ENCODE measurements around the gene HSPA1B.
A peak's percentile ranks its signal among the peaks of the same experiment; 100 is the strongest.
"Not testable (repeated sequence)": the region's sequence is repeated elsewhere in the genome, so short reads cannot be mapped to it uniquely, and the experiment has no call there.

HSPA1B gene

GRCh38 chr6:31830886-31831335 is 3.4 kb downstream of the HSPA1B start:
- Histone ChIP-seq H3K9ac (ENCODE audit: low read depth, low read length) (peak overlapping the region; percentile 89; the same call in 1 of the 2 replicates), H3K9me3 (ENCODE audit: control insufficient read depth, insufficient read depth, low read length) (no peaks in the 10 kb centered on the region), H3K4me1 (ENCODE audit: insufficient read depth, low read length) (no peaks in the 10 kb centered on the region; the same call in 1 of the 2 replicates), H3K36me3 (ENCODE audit: insufficient read depth, low read length) (peaks cover 2% of the 10 kb centered on the region; the same call in 1 of the 2 replicates)

DNA sequence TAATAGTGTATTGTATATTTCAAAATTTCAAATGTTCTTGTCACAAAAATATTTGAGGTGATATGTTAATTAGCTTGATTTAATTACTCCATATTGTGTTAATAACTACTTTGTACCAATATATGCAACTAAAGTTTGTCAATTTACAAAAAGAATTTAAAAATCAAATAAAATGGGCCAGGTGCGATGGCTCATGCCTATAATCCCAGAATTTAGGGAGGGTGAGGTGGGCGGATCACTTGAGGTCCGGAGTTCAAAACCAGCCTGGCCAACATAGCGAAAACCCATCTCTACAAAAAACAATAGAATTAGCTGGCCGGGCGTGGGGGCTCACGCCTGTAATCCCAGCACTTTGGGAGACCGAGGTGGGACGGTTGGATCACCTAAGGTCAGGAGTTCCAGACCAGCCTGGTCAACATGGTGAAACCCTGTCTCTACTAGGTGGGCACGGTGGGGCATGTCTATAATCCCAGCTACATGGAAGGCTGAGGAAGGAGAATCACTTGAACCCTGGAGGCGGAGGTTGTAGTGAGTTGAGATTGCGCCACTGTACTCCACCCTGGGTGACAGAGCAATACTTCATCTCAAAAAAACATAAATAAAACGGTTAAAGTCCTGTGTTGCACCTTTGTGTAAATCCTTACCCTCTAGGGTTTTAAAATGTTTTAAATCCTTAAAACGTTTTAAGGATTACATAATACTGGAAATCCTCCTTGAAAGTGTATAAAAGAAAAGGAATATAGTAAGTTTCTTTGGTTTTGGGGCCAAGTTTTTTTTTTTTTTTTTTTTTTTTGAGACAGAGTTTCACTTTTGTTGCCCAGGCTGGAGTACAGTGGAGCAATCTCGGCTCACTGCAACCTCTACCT is 4.0 kb downstream of the HSPA1B start:
- Histone ChIP-seq H3K4me1 (ENCODE audit: insufficient read depth, low read length) (peaks cover 5% of the 10 kb centered on the region; the same call in 1 of the 2 replicates), H3K36me3 (ENCODE audit: insufficient read depth, low read length) (peaks cover 7% of the 10 kb centered on the region; the same call in 1 of the 2 replicates), H3K9me3 (ENCODE audit: control insufficient read depth, insufficient read depth, low read length) (no peaks in the 10 kb centered on the region), H3K9ac (ENCODE audit: low read depth, low read length) (no peak overlapping the region; the same call in 1 of the 2 replicates)

- H3K4me1 ChIP-seq (ENCODE audit: insufficient read depth, low read length): peaks cover 17% of the 10 kb centered on the region
- no peaks in the 10 kb centered on the region for H3K9me3 ChIP-seq (ENCODE audit: control insufficient read depth, insufficient read depth, low read length)
- peaks cover 37% of the 10 kb centered on the region for H3K36me3 ChIP-seq (ENCODE audit: insufficient read depth, low read length)
- H3K9ac ChIP-seq (ENCODE audit: low read depth, low read length): peak overlapping the region; percentile 100
These were observed 7.1 kb downstream of the HSPA1B start for GRCh38 chr6:31834367-31835250.

DNA sequence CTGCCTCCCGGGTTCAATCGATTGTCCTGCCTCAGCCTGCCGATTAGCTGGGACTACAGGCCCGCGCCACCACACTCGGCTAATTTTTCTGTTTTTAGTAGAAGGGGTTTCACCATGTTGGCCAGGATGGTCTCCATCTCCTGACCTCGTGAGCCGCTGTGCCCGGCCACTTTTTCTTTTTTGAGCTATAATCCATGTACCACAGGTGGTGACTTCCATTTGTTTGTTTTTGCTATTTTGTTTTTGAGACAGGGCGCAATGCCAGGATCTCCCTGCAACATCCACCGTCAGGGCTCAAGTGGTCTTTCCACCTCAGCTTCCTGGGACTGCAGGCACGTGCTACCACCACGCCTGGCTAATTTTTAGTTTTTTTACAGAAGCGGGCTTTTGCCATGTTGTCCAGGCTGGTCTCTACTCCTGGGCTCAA is 8.5 kb downstream of the HSPA1B start:
- peak overlapping the region; percentile 100 for H3K9ac ChIP-seq (ENCODE audit: low read depth, low read length)
- H3K36me3 ChIP-seq (ENCODE audit: insufficient read depth, low read length): peaks cover 48% of the 10 kb centered on the region
- H3K9me3 ChIP-seq (ENCODE audit: control insufficient read depth, insufficient read depth, low read length): no peaks in the 10 kb centered on the region
- H3K4me1 ChIP-seq (ENCODE audit: insufficient read depth, low read length): peaks cover 17% of the 10 kb centered on the region

DNA sequence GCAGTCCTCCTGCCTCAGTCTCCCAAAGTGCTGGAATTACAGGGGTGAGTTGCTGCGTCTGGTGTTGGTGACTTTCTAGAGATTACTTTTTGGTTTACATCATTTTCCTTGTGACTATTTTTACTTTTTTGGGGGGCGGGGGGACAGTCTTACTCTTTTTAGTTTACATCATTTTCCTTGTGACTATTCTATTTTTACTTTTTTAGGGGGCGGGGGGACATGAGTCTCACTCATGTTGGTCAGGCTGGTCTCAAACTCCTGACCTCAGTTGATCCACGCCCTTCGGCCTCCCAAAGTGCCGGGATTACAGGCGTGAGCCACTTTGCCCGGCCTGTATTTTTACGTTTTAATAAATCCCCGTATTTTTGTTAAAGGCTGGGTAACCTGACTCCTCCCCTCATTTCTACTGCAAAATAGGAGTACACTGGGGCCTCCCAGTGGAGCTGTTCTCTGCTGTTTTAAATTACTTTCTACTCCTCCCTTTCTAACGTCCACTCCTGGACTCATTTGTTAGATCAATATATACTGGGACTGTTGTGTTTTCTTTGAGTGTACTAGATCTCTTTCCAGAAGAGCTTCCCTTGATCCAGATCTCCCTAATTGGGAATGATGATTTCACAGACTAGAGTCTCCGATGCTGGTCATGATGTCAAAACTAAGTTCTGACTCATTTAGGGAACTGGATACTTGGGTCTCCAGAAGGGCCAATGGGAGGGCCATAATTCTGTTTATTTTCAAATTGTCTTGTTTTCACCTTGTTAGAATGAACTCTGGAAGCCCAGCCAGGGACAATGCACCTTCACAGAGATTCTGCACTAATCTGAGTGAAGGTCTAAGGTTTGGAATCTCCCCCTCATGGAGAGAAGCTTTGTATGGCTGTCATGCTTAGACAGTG is 9.2 kb downstream of the HSPA1B start:
- H3K36me3 ChIP-seq (ENCODE audit: insufficient read depth, low read length): peaks cover 48% of the 10 kb centered on the region

DNA sequence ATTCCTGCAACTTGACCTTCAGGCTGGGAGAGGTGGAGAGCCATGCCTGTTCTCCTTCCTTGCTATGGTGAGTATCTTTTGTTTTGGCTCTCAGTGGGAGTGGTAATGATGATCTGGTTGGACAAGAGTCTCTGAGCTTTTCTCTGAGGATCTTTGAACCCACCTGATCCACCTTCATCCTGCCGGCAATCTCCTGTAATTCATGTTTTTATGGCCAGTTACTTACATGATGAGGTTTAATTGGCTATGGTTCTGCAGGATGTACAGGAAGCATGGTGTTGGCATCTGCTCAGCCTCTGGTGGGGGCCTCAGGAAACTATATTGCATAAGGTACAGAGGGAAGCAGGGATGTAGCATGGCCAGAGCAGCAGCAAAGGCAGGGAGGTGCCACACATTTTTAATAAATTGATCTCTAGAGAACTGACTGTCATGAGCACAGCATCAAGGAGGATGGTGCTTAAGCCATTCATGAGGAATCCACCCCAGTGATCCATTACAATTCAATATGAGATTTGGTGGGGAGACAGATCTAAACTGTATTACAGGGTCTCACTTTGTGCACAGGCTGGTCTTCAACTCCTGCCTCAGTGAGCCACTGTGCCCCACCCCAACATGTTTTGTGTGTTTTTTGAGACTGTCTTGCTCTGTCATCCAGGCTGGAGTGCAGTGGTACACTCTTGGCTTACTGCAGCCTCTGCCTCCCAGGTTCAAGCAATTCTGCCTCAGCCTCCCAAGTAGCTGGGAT is 10.0 kb downstream of the HSPA1B start:
- H3K4me1 ChIP-seq (ENCODE audit: insufficient read depth, low read length): peaks cover 17% of the 10 kb centered on the region
- peaks cover 48% of the 10 kb centered on the region for H3K36me3 ChIP-seq (ENCODE audit: insufficient read depth, low read length)
- H3K9ac ChIP-seq (ENCODE audit: low read depth, low read length): peak overlapping the region; percentile 100; the same call in 1 of the 2 replicates
- H3K9me3 ChIP-seq (ENCODE audit: control insufficient read depth, insufficient read depth, low read length): no peaks in the 10 kb centered on the region

More for the DNA sequence above, 9.2 kb downstream of the HSPA1B start:
- Histone ChIP-seq H3K9ac (ENCODE audit: low read depth, low read length) (peak overlapping the region; percentile 100), H3K4me1 (ENCODE audit: insufficient read depth, low read length) (peaks cover 17% of the 10 kb centered on the region), H3K9me3 (ENCODE audit: control insufficient read depth, insufficient read depth, low read length) (no peaks in the 10 kb centered on the region)

GRCh38 chr6:31838114-31838553 is 10.6 kb downstream of the HSPA1B start:
- not testable (repeated sequence) for H3K9ac ChIP-seq (ENCODE audit: low read depth, low read length); H3K9me3 ChIP-seq (ENCODE audit: control insufficient read depth, insufficient read depth, low read length)
- Histone ChIP-seq H3K36me3 (ENCODE audit: insufficient read depth, low read length) (peaks cover 48% of the 10 kb centered on the region), H3K4me1 (ENCODE audit: insufficient read depth, low read length) (peaks cover 17% of the 10 kb centered on the region)

DNA sequence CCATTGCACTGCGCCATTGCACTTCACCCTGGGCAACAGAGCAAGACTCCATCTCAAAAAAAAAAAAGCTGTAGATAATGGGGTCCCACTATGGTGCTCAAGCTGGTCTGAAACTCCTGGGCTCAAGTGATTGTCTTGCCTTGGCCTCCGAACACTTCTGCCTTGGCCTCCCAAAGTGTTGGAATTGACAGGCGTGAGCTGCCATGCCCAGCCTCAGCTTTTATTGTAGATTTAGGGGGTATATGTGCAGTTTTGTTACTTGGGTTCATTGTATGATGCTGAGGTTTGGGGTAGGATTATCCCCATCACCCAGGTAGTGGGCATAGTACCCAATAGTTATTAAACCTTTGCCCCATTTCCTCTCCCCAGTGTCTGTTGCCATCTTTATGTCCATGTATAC is 11.4 kb downstream of the HSPA1B start:
- H3K36me3 ChIP-seq (ENCODE audit: insufficient read depth, low read length): peaks cover 48% of the 10 kb centered on the region
- no peaks in the 10 kb centered on the region for H3K9me3 ChIP-seq (ENCODE audit: control insufficient read depth, insufficient read depth, low read length)
- H3K9ac ChIP-seq (ENCODE audit: low read depth, low read length): no peak overlapping the region
- peaks cover 17% of the 10 kb centered on the region for H3K4me1 ChIP-seq (ENCODE audit: insufficient read depth, low read length)

DNA sequence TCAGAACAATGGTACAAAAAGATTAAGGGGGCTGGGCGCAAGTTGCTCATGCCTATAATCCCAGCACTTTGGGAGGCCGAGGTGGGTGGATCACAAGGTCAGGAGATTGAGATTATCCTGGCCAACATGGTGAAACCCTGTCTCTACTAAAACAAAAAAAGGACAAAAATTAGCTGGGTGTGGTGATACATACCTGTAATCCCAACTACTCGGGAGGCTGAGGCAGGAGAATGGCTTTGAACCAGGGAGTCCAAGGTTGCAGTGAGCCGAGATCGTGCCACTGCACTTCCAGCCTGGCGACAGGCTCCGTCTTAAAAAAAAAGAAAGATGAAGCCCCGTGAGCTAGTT is 12.2 kb downstream of the HSPA1B start:
- Histone ChIP-seq H3K4me1 (ENCODE audit: insufficient read depth, low read length) (peaks cover 17% of the 10 kb centered on the region), H3K36me3 (ENCODE audit: insufficient read depth, low read length) (peaks cover 48% of the 10 kb centered on the region)
- H3K9ac ChIP-seq (ENCODE audit: low read depth, low read length); H3K9me3 ChIP-seq (ENCODE audit: control insufficient read depth, insufficient read depth, low read length): not testable (repeated sequence)

GRCh38 chr6:31842053-31842452 is 14.5 kb downstream of the HSPA1B start:
- Histone ChIP-seq H3K4me1 (ENCODE audit: insufficient read depth, low read length) (peaks cover 8% of the 10 kb centered on the region), H3K9ac (ENCODE audit: low read depth, low read length) (no peak overlapping the region), H3K36me3 (ENCODE audit: insufficient read depth, low read length) (peaks cover 36% of the 10 kb centered on the region), H3K9me3 (ENCODE audit: control insufficient read depth, insufficient read depth, low read length) (no peaks in the 10 kb centered on the region)

DNA sequence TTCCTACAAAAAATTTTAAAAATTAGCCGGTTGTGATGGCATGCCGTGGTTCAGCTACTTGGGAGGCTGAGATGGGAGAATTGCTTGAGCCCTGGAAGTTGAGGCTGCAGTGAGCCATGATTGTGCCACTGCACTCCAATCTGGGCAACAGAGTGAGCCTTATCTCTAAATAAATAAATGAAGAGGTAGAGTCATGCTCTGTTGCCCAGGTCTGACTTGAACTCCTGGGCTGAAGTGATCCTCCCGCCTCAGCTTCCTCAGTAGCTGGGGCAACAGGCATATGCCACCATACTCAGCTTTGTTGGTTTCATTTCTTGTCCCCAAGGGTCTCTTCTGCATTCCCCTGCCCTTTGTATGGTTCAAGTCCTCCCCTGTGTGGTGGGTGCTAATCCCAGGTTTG is 17.0 kb downstream of the HSPA1B start:
- no peaks in the 10 kb centered on the region for H3K9me3 ChIP-seq (ENCODE audit: control insufficient read depth, insufficient read depth, low read length)
- no peaks in the 10 kb centered on the region for H3K4me1 ChIP-seq (ENCODE audit: insufficient read depth, low read length)
- H3K36me3 ChIP-seq (ENCODE audit: insufficient read depth, low read length): peaks cover 12% of the 10 kb centered on the region; the same call in 1 of the 2 replicates
- no peak overlapping the region for H3K9ac ChIP-seq (ENCODE audit: low read depth, low read length)

DNA sequence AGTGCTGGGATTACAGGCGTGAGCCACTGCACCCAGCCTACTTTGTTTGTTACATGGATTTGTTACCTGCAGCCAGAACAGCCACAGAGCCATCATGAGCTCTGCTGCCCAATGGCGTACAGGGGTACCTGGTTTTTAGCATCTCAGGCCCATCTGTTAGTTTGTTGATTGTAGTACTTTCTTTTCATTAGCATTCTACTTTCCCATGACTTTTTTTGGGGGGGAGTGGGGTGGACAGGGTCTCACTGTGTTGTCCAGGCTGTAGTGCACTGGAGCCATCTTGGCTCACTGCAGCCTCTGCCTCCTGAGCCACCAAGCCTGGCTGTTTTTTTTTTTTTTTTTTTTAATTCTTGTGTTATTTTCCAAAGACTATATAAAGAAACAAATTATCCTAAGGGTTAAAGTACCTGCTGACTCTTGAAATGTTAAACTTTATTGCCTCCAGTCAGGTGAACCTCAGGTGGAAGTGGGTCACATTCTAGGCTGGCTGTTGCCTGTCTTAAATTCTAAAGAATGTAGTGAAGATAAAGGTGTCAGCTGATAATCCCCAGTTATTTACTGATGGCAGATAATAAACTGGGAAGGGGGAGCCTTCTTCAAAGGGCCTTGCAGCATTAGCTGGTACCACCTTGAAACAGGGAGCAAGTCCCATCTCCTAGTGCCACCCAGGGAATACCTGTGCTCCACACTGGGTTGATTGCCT is 19.9 kb downstream of the HSPA1B start:
- H3K9me3 ChIP-seq (ENCODE audit: control insufficient read depth, insufficient read depth, low read length): no peaks in the 10 kb centered on the region
- H3K36me3 ChIP-seq (ENCODE audit: insufficient read depth, low read length): no peaks in the 10 kb centered on the region
- no peak overlapping the region for H3K9ac ChIP-seq (ENCODE audit: low read depth, low read length)
- H3K4me1 ChIP-seq (ENCODE audit: insufficient read depth, low read length): no peaks in the 10 kb centered on the region

All from ES-I3 (cell line).